Neuron (in vitro differentiated cells): ENCODE results near the gene CDIP1.

Experiments used
- H2AFZ ChIP-seq: one replicate; pipeline ENCODE4 v1.6.1; 2013; ENCODE audit warnings: low read depth, mild to moderate bottlenecking, inconsistent platforms, low read length, moderate library complexity
- H3K27me3 ChIP-seq: one replicate; pipeline ENCODE4 v1.6.1; 2013; ENCODE audit warnings: low read length; ENCODE audit not compliant: insufficient read depth
- H3K36me3 ChIP-seq: one replicate; pipeline ENCODE4 v1.6.1; 2013; ENCODE audit warnings: low read length; ENCODE audit not compliant: insufficient read depth
- H3K4me1 ChIP-seq: one replicate; pipeline ENCODE4 v1.6.1; 2013; ENCODE audit warnings: low read length; ENCODE audit not compliant: insufficient read depth
- H3K4me3 ChIP-seq: 2 replicates; pipeline ENCODE4 v1.5.1; 2013; ENCODE audit warnings: mild to moderate bottlenecking, low read length, moderate library complexity
- H3K9me3 ChIP-seq: one replicate; pipeline ENCODE4 v1.6.1; 2013; ENCODE audit warnings: low read length

CDIP1 gene

GRCh38 chr16:4507588-4508345, 30.8 kb downstream of the CDIP1 start:
- Histone ChIP-seq H3K9me3 (no peaks in the 10 kb centered on the region), H3K27me3 (no peaks in the 10 kb centered on the region), H2AFZ (no peak overlapping the region), H3K4me1 (no peaks in the 10 kb centered on the region), H3K4me3 (no peak overlapping the region), H3K36me3 (peaks cover 49% of the 10 kb centered on the region)

- Histone ChIP-seq H3K36me3 (peaks cover 36% of the 10 kb centered on the region), H3K27me3 (no peaks in the 10 kb centered on the region), H3K4me1 (peaks cover 3% of the 10 kb centered on the region)
These were observed 32.1 kb downstream of the CDIP1 start for GRCh38 chr16:4506450-4506849.

GRCh38 chr16:4505356-4506147, 33.0 kb downstream of the CDIP1 start:
- H2AFZ ChIP-seq: no peak overlapping the region

More at GRCh38 chr16:4506450-4506849, 32.1 kb downstream of the CDIP1 start:
- H2AFZ ChIP-seq: no peak overlapping the region
- no peak overlapping the region for H3K4me3 ChIP-seq
- no peaks in the 10 kb centered on the region for H3K9me3 ChIP-seq

GRCh38 chr16:4501071-4501478, 37.5 kb downstream of the CDIP1 start:
- H3K27me3 ChIP-seq: no peaks in the 10 kb centered on the region
- H3K9me3 ChIP-seq: no peaks in the 10 kb centered on the region
- H3K4me3 ChIP-seq: no peak overlapping the region
- no peak overlapping the region for H2AFZ ChIP-seq
- H3K4me1 ChIP-seq: peaks cover 17% of the 10 kb centered on the region
- H3K36me3 ChIP-seq: no peaks in the 10 kb centered on the region

More at GRCh38 chr16:4505356-4506147, 33.0 kb downstream of the CDIP1 start:
- Histone ChIP-seq H3K9me3 (no peaks in the 10 kb centered on the region), H3K27me3 (no peaks in the 10 kb centered on the region), H3K36me3 (peaks cover 29% of the 10 kb centered on the region), H3K4me3 (no peak overlapping the region), H3K4me1 (peaks cover 11% of the 10 kb centered on the region)

- Histone ChIP-seq H3K36me3 (no peaks in the 10 kb centered on the region), H3K4me3 (no peak overlapping the region), H3K9me3 (no peaks in the 10 kb centered on the region), H2AFZ (no peak overlapping the region), H3K4me1 (peaks cover 17% of the 10 kb centered on the region), H3K27me3 (no peaks in the 10 kb centered on the region)
These were observed 38.3 kb downstream of the CDIP1 start for GRCh38 chr16:4500272-4500671.

GRCh38 chr16:4499196-4499555, 39.4 kb downstream of the CDIP1 start:
- peaks cover 19% of the 10 kb centered on the region for H3K4me1 ChIP-seq
- H3K4me3 ChIP-seq: no peak overlapping the region
- no peaks in the 10 kb centered on the region for H3K27me3 ChIP-seq
- no peaks in the 10 kb centered on the region for H3K36me3 ChIP-seq
- no peak overlapping the region for H2AFZ ChIP-seq
- H3K9me3 ChIP-seq: no peaks in the 10 kb centered on the region

GRCh38 chr16:4498546-4499195, 39.9 kb downstream of the CDIP1 start:
- no peaks in the 10 kb centered on the region for H3K36me3 ChIP-seq
- H2AFZ ChIP-seq: no peak overlapping the region
- H3K27me3 ChIP-seq: no peaks in the 10 kb centered on the region
- no peaks in the 10 kb centered on the region for H3K9me3 ChIP-seq
- H3K4me1 ChIP-seq: peaks cover 19% of the 10 kb centered on the region
- H3K4me3 ChIP-seq: no peak overlapping the region

GRCh38 chr16:4496305-4496704, 42.3 kb downstream of the CDIP1 start:
- H3K27me3 ChIP-seq: no peaks in the 10 kb centered on the region
- no peaks in the 10 kb centered on the region for H3K36me3 ChIP-seq
- no peaks in the 10 kb centered on the region for H3K9me3 ChIP-seq
- peaks cover 15% of the 10 kb centered on the region for H3K4me1 ChIP-seq
- H2AFZ ChIP-seq: no peak overlapping the region
- H3K4me3 ChIP-seq: no peak overlapping the region

- H3K36me3 ChIP-seq: no peaks in the 10 kb centered on the region
- H3K27me3 ChIP-seq: no peaks in the 10 kb centered on the region
- H3K4me3 ChIP-seq: no peak overlapping the region
- no peak overlapping the region for H2AFZ ChIP-seq
- H3K4me1 ChIP-seq: peaks cover 10% of the 10 kb centered on the region
- no peaks in the 10 kb centered on the region for H3K9me3 ChIP-seq
These were observed 42.8 kb downstream of the CDIP1 start for GRCh38 chr16:4495766-4496165.

- no peaks in the 10 kb centered on the region for H3K9me3 ChIP-seq
- no peak overlapping the region for H2AFZ ChIP-seq
- no peaks in the 10 kb centered on the region for H3K27me3 ChIP-seq
- H3K4me1 ChIP-seq: peaks cover 3% of the 10 kb centered on the region
- no peak overlapping the region for H3K4me3 ChIP-seq
- no peaks in the 10 kb centered on the region for H3K36me3 ChIP-seq
These were observed 43.7 kb downstream of the CDIP1 start for GRCh38 chr16:4494746-4495490.

GRCh38 chr16:4491898-4492297, 46.7 kb downstream of the CDIP1 start:
- no peaks in the 10 kb centered on the region for H3K27me3 ChIP-seq
- no peaks in the 10 kb centered on the region for H3K36me3 ChIP-seq
- H3K4me1 ChIP-seq: peaks cover 6% of the 10 kb centered on the region
- no peak overlapping the region for H3K4me3 ChIP-seq
- H2AFZ ChIP-seq: no peak overlapping the region
- no peaks in the 10 kb centered on the region for H3K9me3 ChIP-seq

- H3K4me3 ChIP-seq: no peak overlapping the region
- H3K36me3 ChIP-seq: no peaks in the 10 kb centered on the region
- H3K4me1 ChIP-seq: peaks cover 4% of the 10 kb centered on the region
These were observed 49.5 kb downstream of the CDIP1 start for GRCh38 chr16:4489030-4489429.

More at GRCh38 chr16:4489030-4489429, 49.5 kb downstream of the CDIP1 start:
- H2AFZ ChIP-seq: no peak overlapping the region
- H3K27me3 ChIP-seq: no peaks in the 10 kb centered on the region
- H3K9me3 ChIP-seq: no peaks in the 10 kb centered on the region
